Hindlimb muscle (tissue), 1 donor: ENCODE measurements around the gene CADPS2. TPM values are rescaled to one million over a fixed set of nuclear protein-coding genes. Genes with fewer than 3 reads are reported as not detected.

Experiments
- DNase-seq: peaks from one replicate; pipeline ENCODE4 v3.0.0-alpha.2; 2013
- polyA plus RNA-seq: library from polyadenylated mRNA; unstranded; fragments of 120-200 nt; gene quantifications from one replicate; pipeline ENCODE4 v1.2.1, GENCODE V29; 2013; ENCODE audit not compliant: insufficient read length

The CADPS2 gene
- polyA plus RNA-seq, 1 donor = 6.0 TPM

GRCh38 chr7:122438492-122438891 lies 447.8 kb downstream of the CADPS2 start:
- no peak for DNase-seq

GRCh38 chr7:122438006-122438405 lies 448.3 kb downstream of the CADPS2 start:
- DNase-seq = no peak

GRCh38 chr7:122433765-122434164 lies 452.5 kb downstream of the CADPS2 start:
- DNase-seq = no peak

- no peak for DNase-seq
Observed at GRCh38 chr7:122430710-122431109, 455.6 kb downstream of the CADPS2 start.

GRCh38 chr7:122429926-122430325 lies 456.3 kb downstream of the CADPS2 start:
- no peak for DNase-seq

GRCh38 chr7:122425731-122426130 lies 460.5 kb downstream of the CADPS2 start:
- DNase-seq = no peak

GRCh38 chr7:122423591-122423990 lies 462.7 kb downstream of the CADPS2 start:
- DNase-seq = no peak

- DNase-seq = no peak
Observed at GRCh38 chr7:122416336-122416735, 469.9 kb downstream of the CADPS2 start.

GRCh38 chr7:122415510-122415909 lies 470.8 kb downstream of the CADPS2 start:
- no peak for DNase-seq

- no peak for DNase-seq
Observed at GRCh38 chr7:122413339-122413738, 472.9 kb downstream of the CADPS2 start.

GRCh38 chr7:122412883-122413282 lies 473.4 kb downstream of the CADPS2 start:
- DNase-seq = no peak

GRCh38 chr7:122412441-122412840 lies 473.8 kb downstream of the CADPS2 start:
- DNase-seq = no peak

GRCh38 chr7:122407195-122407594 lies 479.1 kb downstream of the CADPS2 start:
- no peak for DNase-seq

- DNase-seq = no peak
Observed at GRCh38 chr7:122403113-122403512, 483.1 kb downstream of the CADPS2 start.

- DNase-seq = no peak
Observed at GRCh38 chr7:122402235-122402634, 484.0 kb downstream of the CADPS2 start.

GRCh38 chr7:122397381-122397780 lies 488.9 kb downstream of the CADPS2 start:
- no peak for DNase-seq

- no peak for DNase-seq
Observed at GRCh38 chr7:122394512-122394911, 491.7 kb downstream of the CADPS2 start.

- DNase-seq = no peak
Observed at GRCh38 chr7:122384528-122384927, 501.7 kb downstream of the CADPS2 start.

GRCh38 chr7:122383934-122384333 lies 502.3 kb downstream of the CADPS2 start:
- no peak for DNase-seq

- DNase-seq = no peak
Observed at GRCh38 chr7:122380992-122381391, 505.3 kb downstream of the CADPS2 start.

GRCh38 chr7:122379491-122379890 lies 506.8 kb downstream of the CADPS2 start:
- DNase-seq = no peak

GRCh38 chr7:122369756-122370155 lies 516.5 kb downstream of the CADPS2 start:
- DNase-seq = no peak

GRCh38 chr7:122364761-122365280 lies 521.4 kb downstream of the CADPS2 start:
- DNase-seq = no peak

GRCh38 chr7:122363144-122363543 lies 523.1 kb downstream of the CADPS2 start:
- no peak for DNase-seq

- DNase-seq = no peak
Observed at GRCh38 chr7:122362473-122362872, 523.8 kb downstream of the CADPS2 start.
